HG02973 (cell line): ENCODE measurements around the gene RHEB.
"Not testable (repeated sequence)": the region's sequence is repeated elsewhere in the genome, so short reads cannot be mapped to it uniquely, and the experiment has no call there.

Experiments
- ATAC-seq: cut with Tn5 transposase; IDR thresholded peaks from one replicate; pipeline ENCODE4 v1.9.1; 2021; ENCODE audit warnings: moderate library complexity; ENCODE audit not compliant: unreplicated experiment

RHEB gene

GRCh38 chr7:151536178-151536577, 16.5 kb upstream of the RHEB start:
- ATAC-seq = not testable (repeated sequence)

GRCh38 chr7:151529842-151530241, 10.1 kb upstream of the RHEB start:
- no peak for ATAC-seq

DNA sequence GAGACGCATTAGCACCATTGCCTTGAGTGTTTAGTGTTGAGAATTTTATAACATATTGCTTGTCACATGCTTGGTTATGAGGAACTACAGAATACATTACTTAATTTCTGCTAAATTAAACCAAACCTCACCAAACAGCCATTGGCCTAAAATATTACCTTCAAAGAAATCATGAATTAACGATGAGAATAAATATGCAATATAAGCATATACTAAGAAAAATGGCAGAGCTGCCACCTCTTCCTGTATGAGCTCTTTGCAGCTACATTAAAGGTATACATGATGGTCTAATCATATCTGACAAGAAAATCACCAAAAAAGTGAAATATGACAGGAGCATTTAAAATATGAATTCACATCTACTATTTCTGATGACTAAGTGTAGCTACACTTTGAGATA, 5.2 kb upstream of the RHEB start:
- no peak for ATAC-seq

DNA sequence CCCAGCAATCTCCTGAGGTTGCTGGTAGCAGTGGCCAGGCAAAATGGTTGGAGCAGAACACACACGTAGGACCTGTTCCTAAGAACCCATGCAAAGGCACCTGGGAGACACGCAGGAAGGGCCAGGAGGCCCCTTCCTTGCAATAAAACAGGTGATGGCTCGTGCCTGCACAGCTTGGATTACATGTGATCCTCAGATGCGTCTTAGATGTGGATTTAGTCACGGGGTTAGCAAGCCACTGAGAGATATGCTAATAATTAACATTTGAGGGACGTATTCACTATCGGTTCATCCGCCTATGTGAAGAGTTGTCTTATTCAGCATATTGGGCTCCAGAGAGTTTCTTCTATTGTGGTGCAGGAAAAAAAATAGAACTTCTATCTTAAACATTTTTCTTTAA, 4.6 kb upstream of the RHEB start:
- no peak for ATAC-seq

DNA sequence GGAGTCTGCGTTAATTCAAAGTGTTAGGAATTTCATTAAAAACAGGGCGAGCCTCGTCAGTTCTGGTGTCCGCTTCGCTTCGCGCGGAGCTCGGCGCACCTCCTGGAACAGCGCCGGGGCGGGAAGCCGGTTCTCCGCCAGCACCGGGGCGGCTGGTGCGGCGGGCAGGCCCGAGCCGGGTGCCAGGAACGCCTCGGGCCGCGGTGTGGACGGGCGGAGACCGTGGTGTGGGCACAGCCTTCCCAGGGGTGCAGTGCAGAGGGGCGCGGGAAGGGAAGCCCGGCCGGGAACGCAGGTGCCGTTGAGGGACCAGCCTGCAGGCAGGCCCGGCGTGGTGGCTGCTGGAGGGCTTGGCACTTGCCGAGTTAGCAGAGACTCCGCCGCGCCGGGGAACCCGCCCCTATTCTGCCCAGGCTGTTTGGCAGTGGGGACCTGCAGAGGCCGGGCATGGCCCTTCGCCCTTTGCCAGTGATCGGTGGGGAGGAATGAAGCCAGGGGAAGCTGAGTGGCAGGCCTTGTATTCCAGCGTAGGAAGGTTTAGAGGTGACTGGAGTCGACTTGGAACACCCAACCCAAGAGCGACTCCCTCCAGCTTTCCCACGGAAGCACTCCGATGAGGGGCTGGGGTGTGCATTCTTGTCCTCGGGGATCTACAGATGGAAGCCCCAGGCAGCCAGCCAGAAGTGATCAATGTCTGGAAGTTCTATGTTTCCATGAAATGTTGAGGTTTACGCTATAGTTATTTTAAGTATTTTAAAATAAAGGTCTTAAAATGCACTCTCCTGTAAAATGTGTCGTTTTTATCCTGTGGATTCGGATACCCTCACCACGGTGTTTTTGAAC, 945 bp upstream of the RHEB start:
- ATAC-seq = no peak

GRCh38 chr7:151518947-151519764, 539 bp downstream of the RHEB start:
- peak; percentile 36 for ATAC-seq

- no peak for ATAC-seq
Measured at GRCh38 chr7:151518105-151518946, 1.4 kb downstream of the RHEB start.

DNA sequence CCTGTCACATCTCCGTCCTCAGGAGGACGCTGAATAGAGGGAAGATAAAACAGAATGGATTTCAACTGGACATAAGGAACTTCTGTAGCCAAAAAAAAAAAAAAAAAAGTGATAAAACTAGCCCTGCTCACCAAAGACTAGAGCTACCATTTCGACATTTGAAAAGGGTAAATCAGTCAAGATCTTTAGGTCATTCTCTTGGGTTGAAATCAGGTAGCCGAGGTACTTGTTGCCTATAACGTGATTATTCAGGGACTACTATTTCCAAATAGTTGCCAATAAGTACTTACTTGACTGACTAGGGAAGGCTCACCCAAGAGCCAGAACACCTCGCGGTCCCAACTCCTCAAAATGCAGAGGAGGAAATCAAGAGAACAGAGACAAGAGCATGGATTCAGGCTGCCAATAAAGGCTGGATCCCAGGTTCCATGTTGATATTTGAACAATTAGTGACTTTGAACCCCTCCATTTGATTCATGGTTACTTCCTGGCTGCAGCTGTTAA, 2.0 kb downstream of the RHEB start:
- ATAC-seq = no peak

GRCh38 chr7:151515276-151515565, 4.5 kb downstream of the RHEB start:
- ATAC-seq = no peak

- no peak for ATAC-seq
Measured at GRCh38 chr7:151514461-151515275, 5.0 kb downstream of the RHEB start.

DNA sequence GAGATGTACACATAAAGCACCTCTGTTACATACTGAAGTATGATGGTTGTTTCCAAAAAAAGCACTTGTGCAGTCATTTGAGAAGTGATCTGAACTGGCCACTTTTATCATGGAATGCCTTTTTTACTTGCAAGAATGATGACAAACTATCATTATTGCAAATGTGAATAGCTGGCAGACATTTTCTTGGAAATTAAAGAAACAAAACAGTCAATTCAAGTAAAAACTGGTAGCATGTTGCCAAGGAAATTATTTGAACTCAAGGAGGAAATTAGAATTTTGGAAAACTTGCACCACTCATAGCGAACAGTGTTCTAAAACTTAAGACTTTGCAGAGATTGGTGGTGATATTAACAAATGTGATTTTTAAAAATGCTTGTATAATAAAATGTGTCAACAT, 6.6 kb downstream of the RHEB start:
- ATAC-seq = no peak

GRCh38 chr7:151512353-151512752, 7.3 kb downstream of the RHEB start:
- no peak for ATAC-seq

- no peak for ATAC-seq
Measured at GRCh38 chr7:151511946-151512345, 7.7 kb downstream of the RHEB start.

DNA sequence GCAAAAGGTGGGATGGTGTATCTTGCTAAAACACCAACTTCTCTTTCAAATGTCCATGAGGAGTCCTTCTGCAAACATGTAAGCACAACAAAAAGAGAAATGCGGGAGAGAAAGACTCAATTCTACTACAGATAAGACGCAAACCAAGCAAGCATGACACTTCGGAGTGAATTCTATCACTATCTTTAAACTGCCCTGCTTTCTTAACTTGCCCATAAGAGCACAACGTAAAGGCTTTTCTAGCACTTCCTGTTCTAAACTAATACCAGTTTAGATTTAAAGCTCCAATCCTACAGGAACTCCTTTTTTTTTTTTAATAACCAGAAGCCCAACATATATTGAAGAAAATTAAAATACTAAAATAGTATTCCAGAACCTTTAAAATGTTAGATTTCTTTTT, 8.4 kb downstream of the RHEB start:
- ATAC-seq = no peak

DNA sequence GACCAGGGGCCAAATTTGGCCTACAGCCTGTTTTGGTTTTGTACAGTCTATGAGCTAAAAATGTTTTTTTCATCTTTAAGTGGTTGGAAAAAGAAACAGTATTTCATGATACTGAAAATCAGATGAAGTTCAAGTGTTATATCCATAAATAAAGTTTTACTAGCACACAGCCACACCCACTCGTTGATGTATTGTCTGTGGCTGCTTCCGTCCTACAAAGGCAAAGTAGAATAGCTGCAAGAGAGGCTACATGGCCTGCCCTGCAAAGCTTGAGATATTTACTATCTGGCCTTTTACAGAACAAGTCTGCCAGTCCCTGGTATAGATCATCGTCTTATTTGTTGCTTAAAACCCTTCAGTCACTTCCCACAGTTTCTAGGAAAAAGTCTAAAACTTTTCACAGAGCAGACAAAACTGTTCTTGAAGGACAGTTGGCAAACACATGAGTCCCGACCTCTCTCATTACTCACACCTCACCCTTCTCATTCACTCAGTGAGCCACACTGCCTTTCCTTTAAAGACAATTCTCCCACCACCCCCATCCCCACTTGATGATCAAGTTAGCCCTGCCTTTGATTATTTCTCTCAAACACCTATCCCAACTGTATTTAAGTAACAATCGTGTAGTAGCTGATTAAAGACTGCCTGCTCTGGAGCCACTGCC, 9.9 kb downstream of the RHEB start:
- ATAC-seq = no peak

GRCh38 chr7:151508991-151509390, 10.7 kb downstream of the RHEB start:
- ATAC-seq = no peak

- no peak for ATAC-seq
Measured at GRCh38 chr7:151507806-151508205, 11.9 kb downstream of the RHEB start.

DNA sequence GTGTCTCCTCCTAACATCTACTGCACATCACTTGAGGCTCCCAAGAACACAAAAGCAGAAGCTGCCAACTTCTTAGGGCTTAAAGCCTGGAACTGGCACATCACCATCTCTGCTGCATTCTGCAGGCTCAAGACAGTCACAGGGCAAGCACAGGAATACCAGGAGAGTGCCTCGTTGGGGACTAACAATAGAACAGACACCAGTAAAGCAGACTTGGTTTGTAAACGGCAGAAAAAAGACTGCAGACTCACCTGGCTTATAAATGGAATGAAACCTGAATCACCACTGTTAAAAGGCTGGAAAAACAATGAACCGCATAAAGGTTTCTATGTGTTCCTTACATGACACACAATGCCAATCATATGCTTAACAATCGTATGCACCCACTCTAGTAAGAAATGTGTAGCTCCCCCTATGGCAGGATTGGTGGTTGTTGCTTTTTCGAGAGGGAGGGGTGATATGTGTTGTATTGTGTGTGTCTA, 12.8 kb downstream of the RHEB start:
- ATAC-seq = no peak

GRCh38 chr7:151505836-151506468, 13.7 kb downstream of the RHEB start:
- no peak for ATAC-seq
